Skin epidermis (tissue), 12 donors: Measurements from ENCODE around the gene CCL18.
"Not testable (repeated sequence)": the region's sequence is repeated elsewhere in the genome, so short reads cannot be mapped to it uniquely, and the experiment has no call there.

Source experiments
- H3K27ac ChIP-seq, 21 experiments: fragments of 200-600 bp; sonication (generic) in 11 of 21; one replicate each; pipeline ENCODE4 v1.5.0; 2020; ENCODE audit warnings: mild to moderate bottlenecking in 3 of 21, inconsistent platforms in 2 of 21, moderate library complexity in 2 of 21
- H3K4me3 ChIP-seq, 7 experiments: fragments of 200-600 bp; sonication (generic) in 2 of 7; one replicate each; pipeline ENCODE4 v1.5.0; 2020; ENCODE audit warnings: inconsistent platforms in 2 of 7, mild to moderate bottlenecking in 2 of 7, moderate library complexity in 1 of 7

Gene CCL18

GRCh38 chr17:36094746-36095145, 30.7 kb downstream of the CCL18 start:
- H3K27ac ChIP-seq: no peak overlapping the region
- no peak overlapping the region for H3K4me3 ChIP-seq

- Histone ChIP-seq H3K4me3 (no peak overlapping the region), H3K27ac (no peak overlapping the region)
Observed at GRCh38 chr17:36095992-36096391, 31.9 kb downstream of the CCL18 start.

- H3K27ac ChIP-seq, H3K4me3 ChIP-seq: not testable (repeated sequence)
Observed at GRCh38 chr17:36099004-36099403, 34.9 kb downstream of the CCL18 start.

GRCh38 chr17:36103401-36103975, 39.4 kb downstream of the CCL18 start, which contains the start of gene CCL4:
CCL4 (plus strand) TSS chr17:36103827; CDS start chr17:36103906, 79 bp downstream.
- H3K4me3 ChIP-seq: peak within 1 kb of the TSS in 1 of 7 experiments; percentile 10
- H3K27ac ChIP-seq: peak within 1 kb of the TSS in 6 of 21 experiments; percentile 4 to 78 (median 54)

GRCh38 chr17:36104246-36104645, 40.2 kb downstream of the CCL18 start:
- H3K4me3 ChIP-seq: not testable (repeated sequence)
- H3K27ac ChIP-seq: peak overlapping the region in 6 of 21 experiments; percentile 4 to 78 (median 54)

GRCh38 chr17:36104701-36105181, 40.7 kb downstream of the CCL18 start:
- Histone ChIP-seq H3K27ac (peak overlapping the region in 6 of 21 experiments; percentile 4 to 78 (median 54)), H3K4me3 (no peak overlapping the region)

GRCh38 chr17:36105781-36106492, 41.9 kb downstream of the CCL18 start:
- Histone ChIP-seq H3K4me3 (no peak overlapping the region), H3K27ac (peak overlapping the region in 3 of 21 experiments; percentile 10 to 78 (median 33))

- Histone ChIP-seq H3K27ac (peak overlapping the region in 3 of 21 experiments; percentile 33 to 80 (median 41)), H3K4me3 (no peak overlapping the region)
Observed at GRCh38 chr17:36106493-36106835, 42.4 kb downstream of the CCL18 start.

- H3K4me3 ChIP-seq: no peak overlapping the region
- H3K27ac ChIP-seq: peak overlapping the region in 4 of 21 experiments; percentile 27 to 80 (median 42)
Observed at GRCh38 chr17:36107660-36108059, 43.6 kb downstream of the CCL18 start.

- peak overlapping the region in 3 of 21 experiments; percentile 41 to 80 (median 42) for H3K27ac ChIP-seq
- not testable (repeated sequence) for H3K4me3 ChIP-seq
Observed at GRCh38 chr17:36108265-36108664, 44.2 kb downstream of the CCL18 start.

GRCh38 chr17:36111068-36111490, 47.0 kb downstream of the CCL18 start:
- no peak overlapping the region for H3K27ac ChIP-seq

GRCh38 chr17:36112572-36112971, 48.5 kb downstream of the CCL18 start:
- Histone ChIP-seq H3K27ac (no peak overlapping the region), H3K4me3 (no peak overlapping the region)

More at GRCh38 chr17:36111068-36111490, 47.0 kb downstream of the CCL18 start:
- H3K4me3 ChIP-seq: no peak overlapping the region

- H3K27ac ChIP-seq, H3K4me3 ChIP-seq: not testable (repeated sequence)
Observed at GRCh38 chr17:36113131-36113530, 49.1 kb downstream of the CCL18 start.

GRCh38 chr17:36114971-36115648, 51.0 kb downstream of the CCL18 start:
- H3K27ac ChIP-seq, H3K4me3 ChIP-seq: not testable (repeated sequence)

- not testable (repeated sequence) for H3K4me3 ChIP-seq, H3K27ac ChIP-seq
Observed at GRCh38 chr17:36115649-36115977, 51.5 kb downstream of the CCL18 start.

- Histone ChIP-seq H3K4me3 (no peak overlapping the region), H3K27ac (no peak overlapping the region)
Observed at GRCh38 chr17:36117505-36118382, 53.7 kb downstream of the CCL18 start.

- no peak overlapping the region for H3K4me3 ChIP-seq
- no peak overlapping the region for H3K27ac ChIP-seq
Observed at GRCh38 chr17:36118477-36119353, 54.6 kb downstream of the CCL18 start.

GRCh38 chr17:36120221-36120620, 56.1 kb downstream of the CCL18 start:
- Histone ChIP-seq H3K4me3 (no peak overlapping the region), H3K27ac (no peak overlapping the region)

GRCh38 chr17:36121099-36121498, 57.0 kb downstream of the CCL18 start:
- not testable (repeated sequence) for H3K27ac ChIP-seq, H3K4me3 ChIP-seq
